HCT116 (cell line): ENCODE measurements around the gene SPSB1. TPM values are rescaled to one million over a fixed set of nuclear protein-coding genes. Genes with fewer than 3 reads are reported as not detected.

ENCODE experiments used
- ATAC-seq: fragments of 200-7000 bp; cut with Tn5 transposase; 2 replicates; pipeline ENCODE4 v1.9.1; 2020; ENCODE audit warnings: mild to moderate bottlenecking, moderate library complexity
- BruUV-seq: library from RNA; stranded (reverse); fragments of 400-500 nt; replicated peaks from 2 replicates; lab custom pipeline; 2021; lab: Mats Ljungman, UMichigan
- CTCF ChIA-PET: fragments of 300-600 bp; sonication (Branson Sonifier 250); formaldehyde crosslinking; loops from one replicate; lab custom pipeline; 2021; ENCODE audit warnings: antibody characterized with exemption; lab: Charles Lee
- POLR2A ChIA-PET: fragments of 300-600, 350-600 bp; sonication (Branson Sonifier 250); formaldehyde crosslinking; loops from one replicate; lab custom pipeline; 2021; ENCODE audit warnings: antibody characterized with exemption; lab: Charles Lee
- RAD21 ChIA-PET, 2 experiments: fragments of 300-600 bp; sonication (Branson Sonifier 250); formaldehyde crosslinking; loops; one replicate each; lab custom pipeline; 2023; ENCODE audit warnings: low total read pairs in 2 of 2; ENCODE audit not compliant: uncharacterized antibody in 2 of 2, unreplicated experiment in 2 of 2, low non-redundant PET in 1 of 2; lab: Charles Lee
- DNase-seq: peaks from one replicate; pipeline ENCODE4 v3.0.0-alpha.2; 2010; ENCODE audit warnings: low read depth, low spot score
- H2AFZ ChIP-seq: fragments of 200-600 bp; shearing (Covaris generic), sonication (generic); 2 replicates; pipeline ENCODE4 v1.6.1; 2017; ENCODE audit warnings: low read depth, mixed run types, mixed read lengths, antibody characterized with exemption, low read length; ENCODE audit not compliant: poor library complexity, severe bottlenecking
- H3K27ac ChIP-seq: 2 replicates; pipeline ENCODE4 v1.5.1; 2012; ENCODE audit warnings: low read depth, low read length
- H3K27me3 ChIP-seq: fragments of 200-600 bp; sonication (generic); 2 replicates; pipeline ENCODE4 v1.6.1; 2016; ENCODE audit warnings: mixed run types, low read length, mixed read lengths; ENCODE audit not compliant: insufficient read depth
- H3K36me3 ChIP-seq, 2 experiments: fragments of 200-500 bp in 1 of 2; fragments of 200-600 bp in 1 of 2; sonication (Bioruptor generic) in 1 of 2; sonication (generic) in 1 of 2; 2 replicates each; pipeline versions ENCODE4 v1.5.1 to v1.6.1; 2014 to 2016; ENCODE audit warnings: low read length in 2 of 2, inconsistent platforms in 1 of 2, mixed read lengths in 1 of 2, mixed run types in 1 of 2; ENCODE audit not compliant: insufficient read depth in 2 of 2, control insufficient read depth in 1 of 2
- H3K4me1 ChIP-seq, 2 experiments: fragments of 200-600 bp in 1 of 2; sonication (generic) in 1 of 2; 2 replicates each; pipeline versions ENCODE4 v1.5.1 to v1.6.1; 2012 to 2017; ENCODE audit warnings: low read length in 2 of 2, inconsistent platforms in 1 of 2, mild to moderate bottlenecking in 1 of 2, mixed read lengths in 1 of 2, mixed run types in 1 of 2, moderate library complexity in 1 of 2; ENCODE audit not compliant: insufficient read depth in 2 of 2, control insufficient read depth in 1 of 2
- H3K4me2 ChIP-seq: fragments of 200-600 bp; sonication (generic); 2 replicates; pipeline ENCODE4 v1.6.1; 2017; ENCODE audit warnings: mixed run types, low read length, mixed read lengths
- H3K4me3 ChIP-seq, 2 experiments: fragments of 200-600 bp in 1 of 2; sonication (generic) in 1 of 2; replicated peaks in 1 of 2; 2 replicates each; pipeline ENCODE4 v1.5.1; 2011 to 2016; ENCODE audit warnings: low read length in 2 of 2, control low read depth in 1 of 2, low read depth in 1 of 2, mild to moderate bottlenecking in 1 of 2, mixed read lengths in 1 of 2, mixed run types in 1 of 2
- H3K79me2 ChIP-seq: fragments of 200-600 bp; sonication (generic); 2 replicates; pipeline ENCODE4 v1.6.1; 2017; ENCODE audit warnings: mild to moderate bottlenecking, mixed run types, low read length, moderate library complexity, mixed read lengths; ENCODE audit not compliant: insufficient read depth
- H3K9ac ChIP-seq: fragments of 200-600 bp; sonication (generic); 2 replicates; pipeline ENCODE4 v1.6.1; 2016; ENCODE audit warnings: low read length, mixed read lengths
- H3K9me2 ChIP-seq: fragments of 200-600 bp; sonication (generic), shearing (Covaris generic); 2 replicates; pipeline ENCODE4 v1.6.1; 2017; ENCODE audit warnings: mixed run types, mild to moderate bottlenecking, moderate library complexity; ENCODE audit not compliant: insufficient read depth
- H3K9me3 ChIP-seq, 2 experiments: fragments of 200-500 bp in 1 of 2; fragments of 200-600 bp in 1 of 2; sonication (Bioruptor generic) in 1 of 2; sonication (generic) in 1 of 2; 2 replicates each; pipeline ENCODE4 v1.6.1; 2014 to 2017; ENCODE audit warnings: low read length in 2 of 2, mixed read lengths in 2 of 2, inconsistent platforms in 1 of 2, low read depth in 1 of 2, mild to moderate bottlenecking in 1 of 2, mixed run types in 1 of 2, moderate library complexity in 1 of 2; ENCODE audit not compliant: control insufficient read depth in 1 of 2, insufficient read depth in 1 of 2
- H4K20me1 ChIP-seq: fragments of 200-600 bp; sonication (generic), shearing (Covaris generic); 2 replicates; pipeline ENCODE4 v1.6.1; 2017; ENCODE audit warnings: mixed run types, mild to moderate bottlenecking, moderate library complexity; ENCODE audit not compliant: insufficient read depth
- CBX3 ChIP-seq: IDR thresholded peaks from 2 replicates; pipeline ENCODE4 v1.6.1; 2012; ENCODE audit warnings: low read depth
- EGR1 ChIP-seq: IDR thresholded peaks from 2 replicates; pipeline ENCODE4 v1.6.1; 2012; ENCODE audit warnings: low read depth
- ELF1 ChIP-seq: IDR thresholded peaks from 2 replicates; pipeline ENCODE4 v1.6.1; 2012; ENCODE audit warnings: low read depth, borderline replicate concordance
- EZH2phosphoT487 ChIP-seq: fragments of 200-600 bp; IDR thresholded peaks from 2 replicates; pipeline ENCODE4 v1.6.1; 2018; ENCODE audit warnings: antibody characterized with exemption, borderline replicate concordance
- JUND ChIP-seq: IDR thresholded peaks from 2 replicates; pipeline ENCODE4 v1.6.1; 2012
- POLR2A ChIP-seq: IDR thresholded peaks from 2 replicates; pipeline ENCODE4 v1.7.0; 2011; ENCODE audit warnings: borderline replicate concordance; ENCODE audit not compliant: insufficient read depth, insufficient read length; ENCODE audit errors: extremely low read depth
- POLR2AphosphoS5 ChIP-seq: IDR thresholded peaks from 2 replicates; pipeline ENCODE4 v1.6.1; 2011; ENCODE audit warnings: mild to moderate bottlenecking, low read depth, low read length, moderate library complexity
- RAD21 ChIP-seq: IDR thresholded peaks from 2 replicates; pipeline ENCODE4 v1.6.1; 2012; ENCODE audit warnings: low read depth, mild to moderate bottlenecking
- SIN3A ChIP-seq: IDR thresholded peaks from 2 replicates; pipeline ENCODE4 v1.6.1; 2012; ENCODE audit warnings: low read depth
- SP1 ChIP-seq: IDR thresholded peaks from 2 replicates; pipeline ENCODE4 v1.6.1; 2012; ENCODE audit warnings: low read depth
- SRF ChIP-seq: IDR thresholded peaks from 2 replicates; pipeline ENCODE4 v1.6.1; 2012; ENCODE audit warnings: low read depth
- TCF7L2 ChIP-seq: IDR thresholded peaks from 2 replicates; pipeline ENCODE4 v1.7.0; 2011; ENCODE audit warnings: borderline replicate concordance, inconsistent platforms; ENCODE audit not compliant: insufficient read depth, insufficient read length; ENCODE audit errors: extremely low read depth
- ZFX ChIP-seq: fragments of 450-650 bp; IDR thresholded peaks from 2 replicates; pipeline ENCODE4 v1.6.1; 2017
- ZNF274 ChIP-seq: fragments of 200-500 bp; sonication (Bioruptor generic); IDR thresholded peaks from 2 replicates; pipeline ENCODE4 v1.6.1; 2014; ENCODE audit warnings: mild to moderate bottlenecking, low read depth, low read length, inconsistent platforms
- intact Hi-C: fragments of 100-400 bp; cut with micrococcal nuclease; formaldehyde crosslinking; loops from 2 replicates; pipeline ENCODE4 v1.10.0; 2022
- total RNA-seq: library from RNA; stranded (reverse); gene quantifications from one replicate; pipeline ENCODE4 v1.2.1, GENCODE V29; 2021; ENCODE audit not compliant: unreplicated experiment
- TF ChIP-seq, protein P1 (sequence below), 3 experiments: fragments of 200-600 bp in 1 of 3; sonication (generic) in 1 of 3; IDR thresholded peaks in 2 of 3; conservative IDR thresholded peaks in 1 of 3; 2 replicates each; pipeline ENCODE4 v1.5.1; 2012 to 2017; ENCODE audit warnings: low read depth in 2 of 3, low read length in 2 of 3, antibody characterized with exemption in 1 of 3, borderline replicate concordance in 1 of 3, control low read depth in 1 of 3, mild to moderate bottlenecking in 1 of 3, mixed read lengths in 1 of 3, mixed run types in 1 of 3, moderate library complexity in 1 of 3; ENCODE audit not compliant: insufficient read depth in 1 of 3
- TF ChIP-seq, protein P2 (sequence below): IDR thresholded peaks from 2 replicates; pipeline ENCODE4 v1.6.1; 2012
- TF ChIP-seq, protein P3 (sequence below): IDR thresholded peaks from 2 replicates; pipeline ENCODE4 v1.6.1; 2012
- TF ChIP-seq, protein P4 (sequence below): IDR thresholded peaks from 2 replicates; pipeline ENCODE4 v1.6.1; 2012; ENCODE audit warnings: low read depth

SPSB1 gene
- total RNA-seq, 1 experiment from 2014 or later: 10.8 TPM

DNA sequence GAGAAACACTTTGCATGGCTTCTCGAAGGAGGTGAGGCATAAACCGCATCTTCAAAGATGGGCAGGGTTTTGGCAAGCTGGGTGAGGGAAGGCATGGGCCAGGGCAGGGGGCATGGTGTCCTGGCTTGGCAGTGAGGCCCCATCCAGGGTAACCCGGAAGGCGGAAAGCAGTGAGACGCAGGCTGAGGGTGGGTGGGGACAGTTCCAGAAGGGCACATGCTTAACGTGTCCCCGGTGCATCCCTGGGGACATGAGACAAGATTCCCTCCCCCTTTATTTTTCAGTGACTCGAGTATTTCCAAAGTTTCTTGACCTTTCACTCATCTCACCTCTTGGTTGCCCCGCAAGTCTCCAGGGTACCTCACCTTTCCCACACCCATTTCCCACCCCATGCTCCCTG lies 123.8 kb downstream of the SPSB1 start:
- ChIA-PET POLR2A (no interaction called here), RAD21 (no interaction called here)
- Histone ChIP-seq H3K36me3 (no peaks in the 10 kb centered on the region), H3K4me2 (no peak overlapping the region), H2AFZ (no peak overlapping the region), H3K27ac (no peak overlapping the region), H3K4me1 (peaks cover 28 to 34% of the 10 kb centered on the region in 2 experiments), H3K9me2 (no peaks in the 10 kb centered on the region), H4K20me1 (no peaks in the 10 kb centered on the region), H3K9ac (no peak overlapping the region), H3K79me2 (no peaks in the 10 kb centered on the region), H3K4me3 (no peak overlapping the region)
- intact Hi-C loops: no loop called here
- DNase-seq: no peak
- no TSS peak for BruUV-seq
- no peak for ATAC-seq
- TF ChIP-seq EGR1 (no peak), SP1 (no peak), ZFX (no peak), EZH2phosphoT487 (no peak), CBX3 (no peak), ZNF274 (no peak), ELF1 (no peak), RAD21 (no peak), JUND (no peak), POLR2AphosphoS5 (no peak), SIN3A (no peak), POLR2A (no peak), SRF (no peak), TCF7L2 (no peak)
- TF ChIP-seq, protein P1, sequence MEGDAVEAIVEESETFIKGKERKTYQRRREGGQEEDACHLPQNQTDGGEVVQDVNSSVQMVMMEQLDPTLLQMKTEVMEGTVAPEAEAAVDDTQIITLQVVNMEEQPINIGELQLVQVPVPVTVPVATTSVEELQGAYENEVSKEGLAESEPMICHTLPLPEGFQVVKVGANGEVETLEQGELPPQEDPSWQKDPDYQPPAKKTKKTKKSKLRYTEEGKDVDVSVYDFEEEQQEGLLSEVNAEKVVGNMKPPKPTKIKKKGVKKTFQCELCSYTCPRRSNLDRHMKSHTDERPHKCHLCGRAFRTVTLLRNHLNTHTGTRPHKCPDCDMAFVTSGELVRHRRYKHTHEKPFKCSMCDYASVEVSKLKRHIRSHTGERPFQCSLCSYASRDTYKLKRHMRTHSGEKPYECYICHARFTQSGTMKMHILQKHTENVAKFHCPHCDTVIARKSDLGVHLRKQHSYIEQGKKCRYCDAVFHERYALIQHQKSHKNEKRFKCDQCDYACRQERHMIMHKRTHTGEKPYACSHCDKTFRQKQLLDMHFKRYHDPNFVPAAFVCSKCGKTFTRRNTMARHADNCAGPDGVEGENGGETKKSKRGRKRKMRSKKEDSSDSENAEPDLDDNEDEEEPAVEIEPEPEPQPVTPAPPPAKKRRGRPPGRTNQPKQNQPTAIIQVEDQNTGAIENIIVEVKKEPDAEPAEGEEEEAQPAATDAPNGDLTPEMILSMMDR (IDR thresholded peaks at IDR 0.05 in 2 of 3, conservative IDR thresholded peaks at IDR 0.05 in 1 of 3; ENCODE audit: borderline replicate concordance in 1 of 3, insufficient read depth in 1 of 3, low read depth in 2 of 3, low read length in 2 of 3): no peak
- TF ChIP-seq, protein P2, sequence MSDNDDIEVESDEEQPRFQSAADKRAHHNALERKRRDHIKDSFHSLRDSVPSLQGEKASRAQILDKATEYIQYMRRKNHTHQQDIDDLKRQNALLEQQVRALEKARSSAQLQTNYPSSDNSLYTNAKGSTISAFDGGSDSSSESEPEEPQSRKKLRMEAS: no peak
- TF ChIP-seq, protein P3, sequence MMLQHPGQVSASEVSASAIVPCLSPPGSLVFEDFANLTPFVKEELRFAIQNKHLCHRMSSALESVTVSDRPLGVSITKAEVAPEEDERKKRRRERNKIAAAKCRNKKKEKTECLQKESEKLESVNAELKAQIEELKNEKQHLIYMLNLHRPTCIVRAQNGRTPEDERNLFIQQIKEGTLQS: no peak
- TF ChIP-seq, protein P4, sequence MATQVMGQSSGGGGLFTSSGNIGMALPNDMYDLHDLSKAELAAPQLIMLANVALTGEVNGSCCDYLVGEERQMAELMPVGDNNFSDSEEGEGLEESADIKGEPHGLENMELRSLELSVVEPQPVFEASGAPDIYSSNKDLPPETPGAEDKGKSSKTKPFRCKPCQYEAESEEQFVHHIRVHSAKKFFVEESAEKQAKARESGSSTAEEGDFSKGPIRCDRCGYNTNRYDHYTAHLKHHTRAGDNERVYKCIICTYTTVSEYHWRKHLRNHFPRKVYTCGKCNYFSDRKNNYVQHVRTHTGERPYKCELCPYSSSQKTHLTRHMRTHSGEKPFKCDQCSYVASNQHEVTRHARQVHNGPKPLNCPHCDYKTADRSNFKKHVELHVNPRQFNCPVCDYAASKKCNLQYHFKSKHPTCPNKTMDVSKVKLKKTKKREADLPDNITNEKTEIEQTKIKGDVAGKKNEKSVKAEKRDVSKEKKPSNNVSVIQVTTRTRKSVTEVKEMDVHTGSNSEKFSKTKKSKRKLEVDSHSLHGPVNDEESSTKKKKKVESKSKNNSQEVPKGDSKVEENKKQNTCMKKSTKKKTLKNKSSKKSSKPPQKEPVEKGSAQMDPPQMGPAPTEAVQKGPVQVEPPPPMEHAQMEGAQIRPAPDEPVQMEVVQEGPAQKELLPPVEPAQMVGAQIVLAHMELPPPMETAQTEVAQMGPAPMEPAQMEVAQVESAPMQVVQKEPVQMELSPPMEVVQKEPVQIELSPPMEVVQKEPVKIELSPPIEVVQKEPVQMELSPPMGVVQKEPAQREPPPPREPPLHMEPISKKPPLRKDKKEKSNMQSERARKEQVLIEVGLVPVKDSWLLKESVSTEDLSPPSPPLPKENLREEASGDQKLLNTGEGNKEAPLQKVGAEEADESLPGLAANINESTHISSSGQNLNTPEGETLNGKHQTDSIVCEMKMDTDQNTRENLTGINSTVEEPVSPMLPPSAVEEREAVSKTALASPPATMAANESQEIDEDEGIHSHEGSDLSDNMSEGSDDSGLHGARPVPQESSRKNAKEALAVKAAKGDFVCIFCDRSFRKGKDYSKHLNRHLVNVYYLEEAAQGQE: no peak
- TF ChIP-seq, all 23 proteins: peak for 0
- Histone ChIP-seq H3K9me3 (no peaks in the 10 kb centered on the region), H3K27me3 (no peaks in the 10 kb centered on the region)
- CTCF ChIA-PET: no interaction called here
